Measurements from ENCODE around the gene PCDHA4.
"Not testable (repeated sequence)": the region's sequence is repeated elsewhere in the genome, so short reads cannot be mapped to it uniquely, and the experiment has no call there.

PCDHA4 gene

GRCh38 chr5:140822281-140822629 is 15.4 kb downstream of the PCDHA4 start:
- DNase-seq = no peak

GRCh38 chr5:140822969-140823368 is 16.1 kb downstream of the PCDHA4 start:
- DNase-seq = not testable (repeated sequence)

- DNase-seq = no peak
Observed at GRCh38 chr5:140823475-140823874, 16.6 kb downstream of the PCDHA4 start.

GRCh38 chr5:140827704-140828361 is 21.0 kb downstream of the PCDHA4 start, which contains the start of gene PCDHA6:
Gene PCDHA6, plus strand, starts transcription at chr5:140827960. Its CDS starts 132 bp downstream, at chr5:140828092.
- DNase-seq = no peak

GRCh38 chr5:140828362-140828737 is 21.5 kb downstream of the PCDHA4 start:
- no peak for DNase-seq

GRCh38 chr5:140829511-140830501 is 22.9 kb downstream of the PCDHA4 start:
- not testable (repeated sequence) for DNase-seq

GRCh38 chr5:140833993-140834392 is 27.1 kb downstream of the PCDHA4 start, which contains the start of gene PCDHA7:
Gene PCDHA7, plus strand, starts transcription at chr5:140834269. Its CDS starts 115 bp downstream, at chr5:140834384.
- peak; percentile 6 for DNase-seq

GRCh38 chr5:140834439-140835008 is 27.7 kb downstream of the PCDHA4 start:
- not testable (repeated sequence) for DNase-seq

GRCh38 chr5:140835622-140836510 is 29.0 kb downstream of the PCDHA4 start:
- DNase-seq = no peak

- peak; percentile 19 for DNase-seq
Observed at GRCh38 chr5:140840978-140841962, 34.4 kb downstream of the PCDHA4 start, which contains the start of gene PCDHA8. Gene PCDHA8, plus strand, starts transcription at chr5:140841187. Its CDS starts 135 bp downstream, at chr5:140841322.

GRCh38 chr5:140842798-140843733 is 36.2 kb downstream of the PCDHA4 start:
- no peak for DNase-seq

GRCh38 chr5:140848139-140849102 is 41.6 kb downstream of the PCDHA4 start, which contains the start of gene PCDHA9:
Gene PCDHA9, plus strand, starts transcription at chr5:140848382. Its CDS starts 114 bp downstream, at chr5:140848496.
- DNase-seq = not testable (repeated sequence)

- DNase-seq = not testable (repeated sequence)
Observed at GRCh38 chr5:140849831-140850634, 43.2 kb downstream of the PCDHA4 start.

- DNase-seq = no peak
Observed at GRCh38 chr5:140855772-140856674, 49.2 kb downstream of the PCDHA4 start, which contains the start of gene PCDHA10. Gene PCDHA10, plus strand, starts transcription at chr5:140855897. Its CDS starts 152 bp downstream, at chr5:140856049.

GRCh38 chr5:140857177-140857986 is 50.5 kb downstream of the PCDHA4 start:
- no peak for DNase-seq

GRCh38 chr5:140857987-140858240 is 51.0 kb downstream of the PCDHA4 start:
- DNase-seq = no peak

All from hematopoietic multipotent progenitor cell treated with erythropoietin and hydrocortisone succinate and interleukin-3 and kit ligand, for 6 days (in vitro differentiated cells).